ENCODE data around the gene AXDND1.
"Not testable (repeated sequence)": the region's sequence is repeated elsewhere in the genome, so short reads cannot be mapped to it uniquely, and the experiment has no call there.

Gene AXDND1, protein sequence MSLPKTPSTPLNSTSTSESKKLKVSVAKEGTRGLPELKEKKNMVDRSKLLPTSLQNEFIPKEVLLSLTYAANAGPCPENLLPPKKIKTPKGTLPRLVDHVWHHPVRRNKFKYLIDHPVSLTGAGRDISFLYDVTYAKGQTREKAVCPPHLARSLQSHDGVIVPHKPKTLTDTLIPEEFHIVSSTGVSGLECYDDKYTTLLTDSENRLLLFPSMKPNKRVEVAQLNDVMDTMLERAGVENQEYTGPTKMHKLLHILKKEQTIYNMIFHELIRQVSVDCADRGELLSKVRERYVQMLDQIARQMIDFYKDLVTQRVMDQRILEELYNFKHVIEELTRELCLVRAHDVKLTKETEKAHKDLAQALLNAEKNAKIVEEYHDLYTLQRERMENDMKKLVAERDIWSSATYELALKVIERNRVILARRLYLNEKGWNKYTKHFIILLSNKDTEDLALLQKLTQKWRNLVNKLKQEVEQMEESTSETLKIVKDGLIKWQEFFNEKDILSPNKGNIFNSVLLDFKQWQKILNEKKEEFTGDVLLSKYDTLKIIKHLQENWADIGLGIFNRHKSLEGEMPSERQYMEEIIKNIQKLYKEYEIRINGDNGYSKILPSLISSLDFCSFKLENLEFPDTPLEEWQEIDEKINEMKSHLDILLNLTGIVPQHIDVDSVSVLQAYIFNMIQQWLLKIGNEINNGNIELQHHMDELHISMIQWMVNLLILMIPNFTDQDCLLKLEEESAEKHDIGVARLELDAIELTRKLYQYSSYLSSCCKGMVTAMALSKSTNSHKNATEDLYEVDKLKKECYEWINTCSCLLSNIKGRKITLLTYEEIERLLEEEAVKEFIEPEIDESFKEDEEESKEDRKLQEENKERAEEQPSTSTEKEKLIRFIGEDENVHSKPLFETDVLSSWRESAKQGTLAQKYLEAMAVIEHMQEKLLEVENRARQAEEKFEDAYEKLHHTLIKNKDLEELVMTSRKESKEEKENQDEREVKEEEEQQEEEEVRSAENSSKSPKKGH

DNA sequence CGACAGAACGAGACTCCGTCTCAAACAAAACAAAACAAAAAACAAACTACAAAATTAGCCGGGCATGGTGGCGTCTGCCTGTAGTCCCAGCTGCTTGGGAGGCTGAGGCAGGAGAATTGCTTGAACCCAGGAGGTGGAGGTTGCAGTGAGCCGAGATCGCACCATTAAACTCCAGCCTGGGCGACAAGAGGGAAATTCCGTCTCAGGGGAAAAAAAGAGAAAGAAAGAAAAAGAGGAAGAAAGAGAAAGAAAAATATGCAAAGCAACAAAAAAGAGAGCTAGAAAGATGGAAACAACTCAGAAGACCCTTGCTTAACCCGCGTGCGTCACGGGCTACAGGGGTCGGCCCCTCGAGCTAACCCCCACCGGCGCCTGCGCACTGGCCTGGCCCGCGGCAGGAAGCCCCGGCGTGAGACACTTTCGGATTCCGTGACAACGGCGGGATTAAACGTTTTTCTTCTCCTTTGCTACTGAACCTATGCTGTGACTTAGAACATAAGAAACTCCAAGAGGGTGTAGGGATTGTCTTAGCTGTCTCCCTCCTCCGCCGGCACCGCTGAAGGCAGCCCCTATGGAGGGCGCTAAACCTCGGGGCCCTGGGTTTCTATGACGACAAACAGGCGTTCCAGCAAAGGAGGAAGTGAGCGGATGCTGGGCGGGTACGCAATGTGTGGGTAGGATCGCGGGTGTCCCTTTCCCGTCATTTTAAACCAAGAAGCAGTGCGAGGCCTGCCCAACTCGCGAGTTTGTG lies at the start of gene AXDND1:
AXDND1 (plus strand) TSS at position 630 of the 751 bp plus-strand sequence. CDS start 539 bp downstream, outside the sequence.
- peak; percentile 90 to 92 for DNase-seq

DNA sequence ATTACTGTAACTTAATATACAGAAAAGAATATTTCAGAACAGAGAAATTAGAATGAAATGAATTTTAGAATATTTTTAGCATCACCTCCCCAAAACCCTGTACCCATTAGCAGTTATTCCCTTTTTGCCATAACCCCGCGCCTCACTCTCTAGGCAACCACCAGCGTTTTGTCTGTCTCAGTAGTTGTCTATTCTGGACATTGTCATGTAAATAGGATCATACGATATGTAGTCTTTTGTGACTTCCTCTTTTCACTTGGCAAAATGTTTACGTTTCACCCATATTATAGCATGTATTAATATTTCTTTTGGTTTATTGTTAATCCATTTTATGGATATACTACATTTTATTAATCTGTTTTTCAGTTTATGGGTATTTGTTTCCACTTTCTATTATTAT lies 47.3 kb upstream of the AXDND1 start:
- peak; percentile 33 to 46 for DNase-seq

DNA sequence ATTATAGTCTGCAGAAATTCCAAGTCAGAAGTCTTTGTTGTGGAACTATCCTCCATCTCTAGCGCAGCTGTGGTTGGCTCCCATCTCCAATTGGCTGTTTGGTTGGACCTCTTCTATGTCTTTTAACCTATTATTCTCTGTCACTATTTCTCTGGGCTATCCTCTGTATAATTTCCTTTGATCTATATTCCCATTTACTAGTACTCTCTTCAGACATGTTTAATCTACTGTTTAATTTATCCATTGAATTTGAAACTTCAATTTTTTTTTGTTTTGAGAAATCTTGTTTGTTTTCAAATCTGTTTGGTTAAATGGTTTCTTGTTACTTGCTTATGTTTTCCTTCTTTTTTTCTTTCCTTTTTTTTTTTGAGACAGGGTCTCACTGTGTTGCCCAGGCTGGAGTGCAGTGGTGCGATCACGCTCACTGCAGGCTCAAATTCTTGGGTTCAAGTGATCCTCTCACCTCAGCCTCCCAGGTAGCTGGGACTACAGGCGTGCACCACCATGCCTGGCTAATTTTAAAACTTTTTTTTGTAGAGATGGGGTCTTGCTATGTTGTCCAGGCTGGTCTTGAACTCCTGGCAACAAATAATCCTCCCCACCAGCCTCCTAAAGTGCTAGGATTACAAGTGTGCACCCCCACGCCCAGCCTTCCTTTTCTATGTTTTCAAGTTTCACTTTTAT lies 44.1 kb upstream of the AXDND1 start:
- DNase-seq = no peak

DNA sequence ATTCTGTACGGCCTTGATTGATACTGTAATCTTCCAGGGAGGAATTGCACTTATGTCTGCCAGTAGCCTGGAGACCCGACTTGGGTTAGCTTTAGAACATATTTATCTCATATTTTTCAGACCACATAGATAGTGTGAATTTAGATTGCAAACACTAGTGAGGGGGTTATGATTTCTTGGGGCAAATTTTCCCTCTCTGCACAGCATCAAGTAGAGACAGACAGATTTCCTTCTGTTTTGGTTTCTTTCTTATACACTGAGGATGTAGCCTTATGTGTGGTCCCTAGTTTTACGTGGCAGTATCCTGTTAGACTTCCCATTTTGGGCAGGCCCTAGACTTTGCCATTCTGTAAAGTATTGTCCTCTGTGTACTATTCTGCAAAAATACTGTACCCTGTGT lies 43.2 kb upstream of the AXDND1 start:
- no peak for DNase-seq

DNA sequence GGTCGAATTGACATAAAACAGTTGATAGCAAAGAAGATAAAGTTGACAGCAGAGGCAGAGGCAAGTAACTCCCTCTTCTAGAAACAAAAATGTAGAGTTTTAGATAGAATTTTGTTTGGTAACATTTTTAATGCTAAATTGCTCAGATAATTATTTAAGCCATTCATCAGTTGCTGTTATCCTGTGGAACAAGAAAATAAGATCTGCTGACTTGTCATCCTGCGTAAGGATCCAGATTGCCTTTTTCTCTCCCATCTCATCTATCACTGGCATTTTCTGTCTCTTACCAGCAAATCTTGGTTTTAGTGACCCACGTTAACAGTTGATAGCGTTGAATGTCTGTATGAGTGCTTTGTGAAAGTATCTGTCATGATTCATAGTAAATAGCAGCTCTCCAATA lies 42.3 kb upstream of the AXDND1 start:
- no peak for DNase-seq

DNA sequence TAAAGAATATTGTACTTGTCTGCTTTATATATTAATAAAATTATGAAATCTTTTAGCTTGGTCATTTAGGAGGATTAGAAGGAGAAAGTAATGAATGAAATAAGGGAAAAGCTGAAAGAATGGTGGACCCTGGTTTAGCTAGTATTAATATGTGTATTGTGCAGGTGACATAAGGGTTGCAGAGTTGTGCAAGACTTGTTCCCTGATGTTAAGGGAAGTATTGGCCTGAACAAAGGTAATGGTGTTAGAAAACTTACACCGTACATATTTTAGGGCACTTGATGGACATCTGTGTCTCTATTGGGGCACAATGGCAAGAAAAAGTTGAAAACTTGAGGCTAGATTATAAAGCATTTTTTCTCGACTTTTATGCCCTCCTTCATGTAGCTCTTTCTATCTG lies 39.9 kb upstream of the AXDND1 start:
- DNase-seq = no peak

DNA sequence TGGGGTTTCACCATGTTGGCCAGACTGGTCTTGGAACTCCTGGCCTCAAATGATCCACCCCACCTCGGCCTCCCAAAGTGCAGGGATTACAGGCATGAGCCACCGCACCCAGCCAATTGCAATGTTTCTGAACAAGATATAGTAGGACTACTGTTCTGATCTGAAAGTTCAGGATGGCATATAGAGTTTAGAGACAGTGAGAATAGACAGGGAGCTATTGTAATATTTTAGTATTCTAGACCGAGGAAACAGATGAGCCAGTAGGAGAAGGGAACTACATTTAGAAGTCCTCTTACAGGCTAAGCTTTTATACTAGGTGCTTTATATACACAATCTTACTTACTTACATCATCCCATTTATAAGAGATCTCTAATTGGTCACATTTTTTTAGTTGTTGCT lies 39.0 kb upstream of the AXDND1 start:
- DNase-seq = no peak

DNA sequence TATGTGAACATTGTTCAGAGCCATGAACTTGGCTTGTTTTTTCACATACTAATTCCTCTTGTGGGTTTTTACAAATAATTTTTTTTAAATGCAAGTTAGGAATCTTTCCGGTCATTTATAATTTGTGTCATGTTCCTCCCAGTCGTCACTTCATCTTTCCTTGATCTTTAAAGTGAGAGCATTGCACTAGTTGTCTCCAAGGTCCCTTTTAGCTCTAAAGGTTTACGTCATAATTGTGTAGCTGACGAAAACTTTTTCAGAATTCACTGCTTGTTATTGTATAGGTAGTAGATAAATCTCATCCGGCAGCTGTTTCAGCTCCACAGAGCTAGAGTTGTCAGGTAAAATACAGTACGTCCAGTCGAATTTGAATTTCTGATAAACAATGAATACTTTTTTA lies 38.6 kb upstream of the AXDND1 start:
- DNase-seq = peak; percentile 31 to 56

DNA sequence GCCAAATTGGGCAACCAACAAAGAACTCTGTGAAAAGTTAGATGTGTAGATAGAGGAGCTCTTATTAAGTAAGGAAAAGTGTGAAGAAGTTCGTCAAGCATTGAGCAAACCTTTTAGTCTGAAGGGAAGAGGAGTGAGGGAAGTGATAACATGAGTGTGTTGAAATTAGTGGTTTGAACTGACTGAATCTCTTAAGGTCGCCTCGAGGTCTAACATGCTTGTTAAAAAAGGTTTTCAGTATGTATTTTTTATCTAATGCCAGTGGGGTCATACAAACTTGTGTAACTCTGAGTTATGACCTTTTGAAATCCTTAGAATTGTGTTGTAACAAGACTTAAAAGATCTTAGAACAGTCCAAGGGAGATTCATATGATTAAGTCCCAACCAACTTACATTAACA lies 38.1 kb upstream of the AXDND1 start:
- DNase-seq = peak; percentile 81 to 95

DNA sequence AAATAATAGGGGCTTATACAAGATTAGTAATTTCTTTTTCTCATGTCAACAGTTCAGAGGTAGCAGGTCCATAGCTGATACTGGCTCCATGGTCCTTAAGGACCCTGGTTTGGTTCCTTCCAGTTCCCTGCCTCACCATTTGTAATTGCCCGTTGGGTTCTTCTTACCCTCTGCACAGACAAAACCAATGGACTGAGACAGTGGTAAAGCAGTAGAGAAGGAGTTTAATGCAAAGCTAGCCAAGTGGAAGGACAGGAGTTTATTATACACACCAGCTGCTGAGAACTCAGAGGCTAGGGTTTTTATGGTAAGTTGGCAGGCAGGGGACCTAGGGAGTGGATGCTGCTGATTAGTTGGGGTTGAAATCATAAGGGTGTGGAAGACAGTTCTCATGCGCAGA lies 35.9 kb upstream of the AXDND1 start:
- no peak for DNase-seq

DNA sequence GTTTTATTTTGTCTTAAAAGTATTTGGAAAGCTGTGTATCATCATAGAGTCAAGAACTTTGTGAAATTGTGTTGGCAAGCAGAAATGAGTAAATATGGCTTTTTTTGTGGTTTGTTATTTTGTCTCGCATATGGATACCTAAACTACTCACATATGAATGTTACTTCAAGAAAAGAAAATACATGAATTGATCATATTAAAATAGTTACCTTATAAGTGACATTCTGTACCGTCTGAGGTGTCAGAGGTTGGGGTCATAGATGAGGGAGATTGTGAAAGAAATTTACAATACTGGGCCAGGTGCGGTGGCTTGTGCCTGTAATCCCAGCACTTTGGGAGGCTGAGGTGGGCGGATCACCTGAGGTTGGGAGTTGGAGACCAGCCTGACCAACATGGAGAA lies 31.3 kb upstream of the AXDND1 start:
- no peak for DNase-seq

DNA sequence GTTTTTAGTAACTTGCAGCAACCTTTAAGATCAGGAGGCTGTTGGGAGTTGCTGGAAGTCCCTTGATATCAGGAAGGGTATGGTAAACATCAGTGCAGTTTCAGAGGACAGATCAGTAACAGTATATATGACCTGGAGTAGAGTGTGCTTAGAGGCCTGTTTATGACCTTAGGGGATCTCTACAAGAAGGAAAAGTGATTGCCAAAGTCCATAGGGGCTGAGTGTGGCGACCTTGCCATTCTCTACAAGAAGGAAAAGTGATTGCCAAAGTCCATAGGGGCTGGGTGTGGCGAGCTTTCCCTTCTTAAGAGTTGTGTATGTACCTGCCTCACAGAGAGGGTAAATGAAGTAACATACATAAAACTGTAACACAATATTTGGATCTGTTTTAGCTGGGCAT lies 28.5 kb upstream of the AXDND1 start:
- DNase-seq = no peak

DNA sequence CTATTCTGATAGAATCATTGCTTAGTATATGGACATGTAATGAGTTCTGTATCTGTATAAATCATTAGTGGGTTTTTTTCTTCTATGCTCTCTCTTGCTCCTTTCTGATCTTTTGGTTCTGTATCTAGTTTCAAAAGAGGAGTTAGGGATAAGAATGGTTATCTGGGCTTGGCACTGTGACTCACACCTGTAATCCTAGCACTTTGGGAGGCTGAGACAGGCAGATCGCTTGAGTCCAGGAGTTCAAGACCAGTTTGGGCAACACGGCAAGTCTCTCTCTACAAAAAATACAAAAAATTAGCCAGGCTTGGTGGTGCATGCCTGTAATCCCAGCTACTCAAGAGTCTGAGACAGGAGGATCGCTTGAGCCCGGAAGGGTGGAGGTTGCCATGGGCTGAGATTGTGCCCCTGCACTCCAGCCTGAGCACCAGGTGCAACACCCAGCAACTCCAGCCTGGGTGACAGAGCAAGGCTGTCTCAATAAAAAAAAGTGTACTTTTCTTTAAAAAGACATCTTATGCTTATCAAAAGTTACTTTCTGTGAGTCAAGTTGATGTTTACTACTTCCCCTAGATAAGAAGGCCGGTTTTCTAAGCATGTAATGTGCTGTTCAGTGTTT lies 27.7 kb upstream of the AXDND1 start:
- no peak for DNase-seq

DNA sequence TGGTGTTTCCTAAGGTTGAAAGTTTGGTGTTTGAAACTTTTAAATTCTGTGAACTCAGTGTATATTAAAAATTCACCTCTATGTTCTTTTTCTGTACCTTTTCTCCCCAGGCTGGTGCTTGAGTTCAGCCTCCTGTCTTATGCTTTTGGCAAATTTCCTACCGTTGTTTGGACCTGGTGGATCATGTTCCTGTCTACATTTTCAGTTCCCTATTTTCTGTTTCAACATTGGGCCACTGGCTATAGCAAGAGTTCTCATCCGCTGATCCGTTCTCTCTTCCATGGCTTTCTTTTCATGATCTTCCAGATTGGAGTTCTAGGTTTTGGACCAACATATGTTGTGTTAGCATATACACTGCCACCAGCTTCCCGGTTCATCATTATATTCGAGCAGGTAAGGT lies 24.9 kb upstream of the AXDND1 start:
- DNase-seq = peak; percentile 60 to 69

DNA sequence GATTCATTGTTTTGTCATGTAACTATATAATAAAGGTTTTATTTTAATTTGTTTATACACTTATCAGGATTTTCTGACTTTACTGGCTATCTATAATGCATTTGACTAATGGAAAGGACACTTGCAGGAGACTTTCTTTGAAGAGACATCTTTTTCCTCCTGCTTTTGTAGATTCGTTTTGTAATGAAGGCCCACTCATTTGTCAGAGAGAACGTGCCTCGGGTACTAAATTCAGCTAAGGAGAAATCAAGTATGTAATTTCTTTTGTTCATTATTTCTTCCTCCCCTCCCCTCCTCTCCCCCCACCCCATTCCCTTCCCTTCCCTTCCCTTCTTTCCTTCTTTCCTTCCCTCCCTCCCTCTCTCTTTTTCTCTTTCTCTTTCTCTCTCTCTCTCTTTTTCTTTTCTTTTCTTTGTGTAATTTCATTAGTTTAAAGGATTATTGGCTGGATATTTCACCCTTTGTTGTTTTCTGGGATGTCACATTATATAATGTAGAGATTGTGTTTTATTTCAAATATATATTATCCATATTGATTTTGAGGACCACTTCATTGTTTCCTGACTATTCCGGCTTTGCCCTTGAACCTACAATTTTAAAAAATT lies 23.7 kb upstream of the AXDND1 start:
- DNase-seq = no peak

DNA sequence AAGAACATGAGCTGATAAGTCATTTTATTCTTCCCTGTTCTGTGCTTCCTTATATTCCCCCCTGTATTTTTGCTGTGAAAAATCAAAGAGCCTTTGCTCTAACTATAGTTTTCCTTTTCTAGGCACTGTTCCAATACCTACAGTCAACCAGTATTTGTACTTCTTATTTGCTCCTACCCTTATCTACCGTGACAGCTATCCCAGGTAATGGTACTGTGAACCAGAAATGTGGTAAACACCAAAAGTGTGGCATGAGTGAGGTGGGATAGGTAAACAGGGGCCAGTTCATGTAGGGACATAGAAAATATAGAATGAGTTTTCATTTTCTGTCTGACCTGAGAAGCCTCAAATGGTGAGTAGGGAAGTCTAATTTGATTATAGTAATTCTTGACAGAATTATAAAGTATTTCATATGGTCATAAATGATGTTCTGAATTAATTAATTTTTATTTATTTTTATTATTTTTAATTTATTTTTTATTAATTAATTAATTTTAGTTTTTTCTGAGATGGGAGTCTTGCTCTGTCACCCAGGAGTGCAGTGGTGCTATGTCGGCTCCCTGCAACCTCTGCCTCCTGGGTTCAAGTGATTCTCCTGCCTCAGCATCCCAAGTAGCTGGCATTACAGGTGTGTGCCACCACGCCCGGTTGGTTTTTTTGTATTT lies 22.9 kb upstream of the AXDND1 start:
- DNase-seq = no peak

DNA sequence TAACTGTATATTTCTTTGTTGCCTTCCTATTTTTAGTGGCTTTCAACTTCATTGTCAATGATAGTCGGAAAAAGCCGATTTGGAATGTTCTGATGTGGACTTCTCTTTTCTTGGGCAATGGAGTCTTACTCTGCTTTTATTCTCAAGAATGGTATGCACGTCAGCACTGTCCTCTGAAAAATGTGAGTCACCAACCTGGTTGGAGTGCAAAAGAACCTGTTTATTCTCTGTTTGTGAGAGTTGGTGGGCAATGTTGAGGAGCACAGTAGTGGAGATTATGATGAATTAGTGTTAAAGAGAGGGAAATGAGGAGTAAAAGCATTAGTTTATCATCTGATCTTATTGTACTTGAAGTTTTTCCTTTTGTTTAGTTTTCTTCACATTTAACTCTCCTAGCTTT lies 14.5 kb upstream of the AXDND1 start:
- DNase-seq = no peak

DNA sequence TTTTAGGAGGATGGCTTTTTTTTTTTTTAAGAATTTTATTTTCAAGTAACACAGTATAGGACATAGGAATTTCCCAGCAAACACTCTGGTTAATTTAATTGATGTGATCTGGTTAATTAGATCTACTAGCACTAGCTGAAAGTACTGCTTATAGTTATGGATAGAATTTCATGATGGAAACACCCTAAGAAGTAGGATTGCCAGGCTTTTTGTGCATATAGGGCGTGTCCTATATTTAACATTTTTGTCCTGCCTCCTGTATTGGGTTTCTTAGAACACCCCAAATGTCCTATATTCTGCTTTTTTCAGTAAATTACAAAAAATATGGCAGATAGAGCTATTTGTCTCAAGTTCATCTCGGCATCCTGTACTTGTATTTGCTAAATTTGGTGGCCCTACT lies 13.5 kb upstream of the AXDND1 start:
- DNase-seq = no peak

DNA sequence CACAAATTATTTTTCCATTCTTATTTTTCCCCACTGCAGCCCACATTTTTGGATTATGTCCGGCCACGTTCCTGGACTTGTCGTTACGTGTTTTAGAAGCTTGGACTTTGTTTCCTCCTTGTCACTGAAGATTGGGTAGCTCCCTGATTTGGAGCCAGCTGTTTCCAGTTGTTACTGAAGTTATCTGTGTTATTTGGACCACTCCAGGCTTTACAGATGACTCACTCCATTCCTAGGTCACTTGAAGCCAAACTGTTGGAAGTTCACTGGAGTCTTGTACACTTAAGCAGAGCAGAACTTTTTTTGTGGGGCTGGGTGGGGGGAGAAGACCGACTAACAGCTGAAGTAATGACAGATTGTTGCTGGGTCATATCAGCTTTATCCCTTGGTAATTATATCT lies 12.2 kb upstream of the AXDND1 start:
- no peak for DNase-seq

DNA sequence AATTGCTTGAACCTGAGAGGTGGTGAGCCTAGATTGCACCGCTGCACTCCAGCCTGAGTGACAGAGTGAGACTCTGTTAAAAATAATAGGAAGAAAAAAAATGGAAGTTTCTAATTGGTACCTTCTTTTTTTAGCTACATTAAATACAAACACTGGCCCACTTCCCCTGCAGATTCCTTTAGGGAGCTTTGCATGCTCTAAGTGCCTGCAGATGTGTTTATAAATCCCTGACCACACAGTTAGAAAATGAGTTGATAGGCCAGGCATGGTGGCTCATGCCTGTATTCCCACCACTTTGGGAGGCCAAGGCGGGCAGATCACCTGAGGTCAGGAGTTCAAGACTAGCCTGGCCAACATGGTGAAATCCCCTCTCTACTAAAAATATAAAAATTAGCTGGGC lies 4.1 kb upstream of the AXDND1 start:
- not testable (repeated sequence) for DNase-seq

Measured in inflammatory macrophage treated with lipopolysaccharide for 1 hour (primary cell).